PC-9 (cell line): ENCODE measurements around the gene RHCG. TPM values are rescaled to one million over a fixed set of nuclear protein-coding genes. Genes with fewer than 3 reads are reported as not detected.

Experiments
- BruUV-seq: library from RNA; stranded (reverse); fragments of 400-500 nt; replicated peaks from 2 replicates; lab custom pipeline; 2021; lab: Mats Ljungman, UMichigan
- CTCF ChIA-PET: fragments of 300-600 bp; sonication (Branson Sonifier 250); formaldehyde crosslinking; loops from one replicate; lab custom pipeline; 2022; ENCODE audit warnings: antibody characterized with exemption; lab: Charles Lee
- POLR2A ChIA-PET: fragments of 300-600 bp; sonication (Branson Sonifier 250); formaldehyde crosslinking; loops from one replicate; lab custom pipeline; 2022; ENCODE audit warnings: antibody characterized with exemption; ENCODE audit not compliant: unreplicated experiment; lab: Charles Lee
- DNase-seq, 2 experiments: peaks; one replicate each; pipeline versions ENCODE4 v3.0.0 to v3.0.0-alpha.2; 2015 to 2022; ENCODE audit warnings: mixed read lengths in 1 of 2
- H2AFZ ChIP-seq: fragments of 200-600 bp; sonication (generic); 2 replicates; pipeline ENCODE4 v1.8.1; 2017; ENCODE audit warnings: antibody characterized with exemption
- H3F3A ChIP-seq: fragments of 200-600 bp; sonication (generic); 2 replicates; pipeline ENCODE4 v1.8.1; 2017; ENCODE audit warnings: antibody characterized with exemption, mild to moderate bottlenecking, low read depth; ENCODE audit not compliant: insufficient read depth
- H3K27ac ChIP-seq: fragments of 200-600 bp; sonication (generic); 2 replicates; pipeline ENCODE4 v1.6.1; 2016; ENCODE audit warnings: mixed run types
- H3K27me3 ChIP-seq: fragments of 200-600 bp; sonication (generic); 2 replicates; pipeline ENCODE4 v1.6.1; 2016; ENCODE audit warnings: low read depth, mixed run types; ENCODE audit not compliant: insufficient read depth
- H3K36me3 ChIP-seq: fragments of 200-600 bp; sonication (generic); 2 replicates; pipeline ENCODE4 v1.6.1; 2016; ENCODE audit warnings: low read depth, mixed run types
- H3K4me1 ChIP-seq: fragments of 200-600 bp; sonication (generic); replicated peaks from 2 replicates; pipeline ENCODE4 v1.6.1; 2016; ENCODE audit warnings: mixed run types; ENCODE audit not compliant: insufficient read depth
- H3K4me2 ChIP-seq: fragments of 200-600 bp; sonication (generic); 2 replicates; pipeline ENCODE4 v1.6.1; 2017; ENCODE audit warnings: mixed run types
- H3K4me3 ChIP-seq: fragments of 200-600 bp; sonication (generic); 2 replicates; pipeline ENCODE4 v1.6.1; 2016; ENCODE audit warnings: mixed run types
- H3K79me2 ChIP-seq: fragments of 200-600 bp; sonication (generic); 2 replicates; pipeline ENCODE4 v1.6.1; 2017; ENCODE audit warnings: low read depth, mixed run types
- H3K9me2 ChIP-seq: fragments of 200-600 bp; sonication (generic); 2 replicates; pipeline ENCODE4 v1.8.1; 2017; ENCODE audit warnings: mild to moderate bottlenecking; ENCODE audit not compliant: insufficient read depth
- H3K9me3 ChIP-seq: fragments of 200-600 bp; sonication (generic); 2 replicates; pipeline ENCODE4 v1.8.1; 2016; ENCODE audit warnings: low read depth; ENCODE audit not compliant: insufficient read depth
- H4K20me1 ChIP-seq: fragments of 200-600 bp; sonication (generic); 2 replicates; pipeline ENCODE4 v1.8.1; 2017; ENCODE audit not compliant: insufficient read depth
- EZH2 ChIP-seq: fragments of 200-600 bp; sonication (generic); IDR thresholded peaks from 2 replicates; pipeline ENCODE4 v1.8.0; 2017; ENCODE audit warnings: antibody characterized with exemption, low read depth
- intact Hi-C: fragments of 100-400 bp; cut with micrococcal nuclease; formaldehyde crosslinking; loops from one replicate; pipeline ENCODE4 v1.10.0; 2022; ENCODE audit not compliant: unreplicated experiment
- total RNA-seq: library from RNA; stranded (reverse); gene quantifications from 2 replicates; pipeline ENCODE4 v1.2.3, GENCODE V29; 2021
- TF ChIP-seq, protein P1 (sequence below): fragments of 200-600 bp; sonication (generic); conservative IDR thresholded peaks from 2 replicates; pipeline ENCODE4 v1.6.1; 2017; ENCODE audit warnings: mixed run types, antibody characterized with exemption, mild to moderate bottlenecking, moderate library complexity

RHCG gene
- total RNA-seq, 1 experiment from 2014 or later, result 0.26 TPM

DNA sequence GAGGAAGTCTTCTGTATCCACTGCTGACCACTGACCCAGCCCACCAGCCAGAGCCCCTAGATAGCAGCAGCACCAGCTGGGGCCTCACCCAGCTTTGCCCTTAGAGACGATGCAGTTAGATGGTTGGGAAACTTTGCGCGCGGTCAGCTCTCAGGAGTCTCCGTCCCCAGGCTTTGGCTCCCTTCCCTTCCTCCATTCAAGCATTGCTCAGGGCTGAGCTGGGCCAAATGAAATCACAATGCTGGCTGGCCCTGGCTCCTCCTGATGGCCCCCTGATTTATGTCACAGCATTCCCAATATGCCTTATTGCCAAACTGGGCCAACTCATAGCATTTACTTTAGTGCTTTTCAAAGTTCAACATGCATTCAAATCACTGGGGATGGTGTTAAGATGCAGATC, 34.6 kb upstream of the RHCG start:
- no peak for TF ChIP-seq EZH2
- TF ChIP-seq, protein P1, sequence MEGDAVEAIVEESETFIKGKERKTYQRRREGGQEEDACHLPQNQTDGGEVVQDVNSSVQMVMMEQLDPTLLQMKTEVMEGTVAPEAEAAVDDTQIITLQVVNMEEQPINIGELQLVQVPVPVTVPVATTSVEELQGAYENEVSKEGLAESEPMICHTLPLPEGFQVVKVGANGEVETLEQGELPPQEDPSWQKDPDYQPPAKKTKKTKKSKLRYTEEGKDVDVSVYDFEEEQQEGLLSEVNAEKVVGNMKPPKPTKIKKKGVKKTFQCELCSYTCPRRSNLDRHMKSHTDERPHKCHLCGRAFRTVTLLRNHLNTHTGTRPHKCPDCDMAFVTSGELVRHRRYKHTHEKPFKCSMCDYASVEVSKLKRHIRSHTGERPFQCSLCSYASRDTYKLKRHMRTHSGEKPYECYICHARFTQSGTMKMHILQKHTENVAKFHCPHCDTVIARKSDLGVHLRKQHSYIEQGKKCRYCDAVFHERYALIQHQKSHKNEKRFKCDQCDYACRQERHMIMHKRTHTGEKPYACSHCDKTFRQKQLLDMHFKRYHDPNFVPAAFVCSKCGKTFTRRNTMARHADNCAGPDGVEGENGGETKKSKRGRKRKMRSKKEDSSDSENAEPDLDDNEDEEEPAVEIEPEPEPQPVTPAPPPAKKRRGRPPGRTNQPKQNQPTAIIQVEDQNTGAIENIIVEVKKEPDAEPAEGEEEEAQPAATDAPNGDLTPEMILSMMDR, result no peak
- POLR2A ChIA-PET, result interaction anchor here (0.6 kb wide), 1 partner anchor 558 kb away, joined by 7 read pairs; no protein-coding TSS in a partner anchor
- H3K4me2 ChIP-seq, result no peak overlapping the region

DNA sequence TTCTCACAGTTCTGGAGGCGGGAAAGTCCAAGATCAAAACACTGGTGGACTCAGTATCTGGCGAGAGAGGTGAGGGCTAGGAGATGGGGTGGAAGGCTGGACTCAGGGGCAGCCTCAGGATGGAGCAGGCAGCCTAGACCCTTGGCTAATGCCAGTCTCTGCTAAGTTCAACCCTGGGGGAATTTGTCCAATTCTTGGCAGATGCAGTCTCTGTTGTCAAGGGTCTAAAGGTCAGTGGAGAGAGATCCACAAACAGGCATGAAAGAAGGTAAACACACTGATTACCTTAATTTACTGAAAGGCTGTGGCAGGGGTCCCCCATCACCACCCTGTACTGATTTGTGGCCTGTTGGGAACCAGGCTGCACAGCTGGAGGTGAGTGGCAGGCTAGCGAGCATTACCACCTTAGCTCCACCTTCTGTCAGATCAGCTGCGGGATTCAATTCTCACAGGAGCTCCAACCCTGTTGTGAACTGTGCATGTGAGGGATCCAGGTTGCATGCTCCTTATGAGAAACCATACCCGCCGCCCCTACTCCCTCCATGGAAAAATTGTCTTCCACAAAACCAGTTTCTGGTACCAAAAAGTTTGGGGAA, 32.5 kb upstream of the RHCG start:
- Histone ChIP-seq H3K79me2 (no peaks in the 10 kb centered on the region), H2AFZ (no peak overlapping the region), H3K27ac (no peak overlapping the region), H3K9me2 (no peaks in the 10 kb centered on the region; the same call in 1 of the 2 replicates), H4K20me1 (no peaks in the 10 kb centered on the region), H3K36me3 (no peaks in the 10 kb centered on the region), H3K4me3 (no peak overlapping the region), H3K4me2 (no peak overlapping the region), H3K27me3 (no peaks in the 10 kb centered on the region), H3K9me3 (no peaks in the 10 kb centered on the region), H3F3A (peaks cover 4% of the 10 kb centered on the region; the same call in 1 of the 2 replicates), H3K4me1 (no peaks in the 10 kb centered on the region)
- ChIA-PET POLR2A (no interaction called here), CTCF (no interaction called here)
- TF ChIP-seq, protein P1, result no peak
- TF ChIP-seq EZH2, result no peak
- no peak for DNase-seq
- BruUV-seq, result no TSS peak
- intact Hi-C loops, result no loop called here

More for the DNA sequence above, 34.6 kb upstream of the RHCG start:
- peaks cover 4% of the 10 kb centered on the region; the same call in 1 of the 2 replicates for H3F3A ChIP-seq
- no peak for DNase-seq
- H3K9me3 ChIP-seq, result no peaks in the 10 kb centered on the region
- H3K4me3 ChIP-seq, result no peak overlapping the region
- no peaks in the 10 kb centered on the region for H4K20me1 ChIP-seq
- H3K27me3 ChIP-seq, result no peaks in the 10 kb centered on the region
- CTCF ChIA-PET, result no interaction called here
- no peak overlapping the region for H3K27ac ChIP-seq
- no TSS peak for BruUV-seq
- no peaks in the 10 kb centered on the region for H3K4me1 ChIP-seq
- intact Hi-C loops, result loop anchor here (1.0 kb wide), 1 partner anchor 35 kb away; the partner anchor contains the start of gene RHCG
- H3K9me2 ChIP-seq, result no peaks in the 10 kb centered on the region
- no peaks in the 10 kb centered on the region for H3K79me2 ChIP-seq
- no peaks in the 10 kb centered on the region for H3K36me3 ChIP-seq
- H2AFZ ChIP-seq, result no peak overlapping the region

DNA sequence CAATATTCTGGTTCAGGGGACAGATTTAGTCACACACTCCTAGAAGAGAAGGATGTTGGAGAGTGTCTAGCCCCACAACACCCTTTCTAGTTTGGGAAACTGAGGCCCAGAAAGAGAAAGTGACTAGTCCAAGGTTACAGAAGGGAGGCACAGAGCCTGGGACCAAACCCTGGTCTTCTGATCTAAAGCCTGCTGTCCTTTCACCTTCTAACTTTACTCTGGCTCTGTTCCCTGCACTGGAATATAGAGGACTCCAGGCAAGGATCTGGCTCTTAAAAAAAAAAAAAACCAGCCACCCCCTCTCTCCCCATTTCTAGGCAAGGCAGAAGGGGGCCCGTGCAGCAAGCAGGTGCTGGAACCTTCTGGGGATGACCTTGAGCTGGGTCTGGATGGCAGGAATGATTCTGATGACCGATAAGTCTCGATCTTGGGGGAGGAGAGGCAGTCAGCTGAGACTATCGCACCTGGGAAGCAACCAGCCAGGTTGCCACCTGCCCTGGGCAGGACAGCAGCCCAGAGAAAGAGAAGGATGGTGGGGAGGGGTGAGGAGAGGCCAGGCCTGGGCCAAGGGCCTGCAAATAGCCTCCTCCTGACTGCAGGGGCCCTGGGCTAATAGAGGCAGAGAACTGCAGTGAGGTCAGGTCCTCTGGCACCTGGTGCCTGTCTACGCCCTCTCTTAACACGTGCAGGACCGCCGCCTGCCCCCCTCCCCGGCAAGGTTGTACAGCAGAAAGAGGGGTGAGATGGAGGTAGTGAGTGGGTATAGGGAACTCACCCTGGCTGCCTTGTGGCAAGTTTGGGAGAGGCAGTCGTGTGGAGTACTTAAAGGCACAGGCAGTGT, 30.4 kb upstream of the RHCG start:
- intact Hi-C loops, result no loop called here
- Histone ChIP-seq H3K4me1 (no peaks in the 10 kb centered on the region), H3K4me3 (no peak overlapping the region), H3K4me2 (no peak overlapping the region), H3K9me3 (no peaks in the 10 kb centered on the region), H3K27me3 (no peaks in the 10 kb centered on the region), H2AFZ (no peak overlapping the region), H3F3A (no peaks in the 10 kb centered on the region), H3K9me2 (no peaks in the 10 kb centered on the region; the same call in 1 of the 2 replicates), H4K20me1 (no peaks in the 10 kb centered on the region), H3K79me2 (no peaks in the 10 kb centered on the region), H3K36me3 (no peaks in the 10 kb centered on the region), H3K27ac (no peak overlapping the region)
- TF ChIP-seq EZH2, result no peak
- TF ChIP-seq, protein P1, result no peak
- POLR2A ChIA-PET, result no interaction called here
- no peak for DNase-seq
- no TSS peak for BruUV-seq
- CTCF ChIA-PET, result no interaction called here
